Mammary epithelial cell (primary cell): ENCODE measurements around the gene TPSD1.

Source experiments
- EZH2 ChIP-seq: IDR thresholded peaks from 2 replicates; pipeline ENCODE4 v1.6.1; 2012; ENCODE audit warnings: low read length, inconsistent platforms, borderline replicate concordance
- TF ChIP-seq, protein P1 (sequence below), 2 donors: IDR thresholded peaks in 1 of 2; conservative IDR thresholded peaks in 1 of 2; 2 replicates each; pipeline ENCODE4 v1.5.1; 2011 to 2012; ENCODE audit warnings: inconsistent platforms in 2 of 2, low read length in 2 of 2, mild to moderate bottlenecking in 2 of 2, control low read depth in 1 of 2, low read depth in 1 of 2; ENCODE audit not compliant: insufficient read depth in 1 of 2; ENCODE audit errors: extremely low read depth in 1 of 2

GRCh38 chr16:1221628-1222552 is 34.0 kb upstream of the TPSD1 start:
- TF ChIP-seq, protein P1, sequence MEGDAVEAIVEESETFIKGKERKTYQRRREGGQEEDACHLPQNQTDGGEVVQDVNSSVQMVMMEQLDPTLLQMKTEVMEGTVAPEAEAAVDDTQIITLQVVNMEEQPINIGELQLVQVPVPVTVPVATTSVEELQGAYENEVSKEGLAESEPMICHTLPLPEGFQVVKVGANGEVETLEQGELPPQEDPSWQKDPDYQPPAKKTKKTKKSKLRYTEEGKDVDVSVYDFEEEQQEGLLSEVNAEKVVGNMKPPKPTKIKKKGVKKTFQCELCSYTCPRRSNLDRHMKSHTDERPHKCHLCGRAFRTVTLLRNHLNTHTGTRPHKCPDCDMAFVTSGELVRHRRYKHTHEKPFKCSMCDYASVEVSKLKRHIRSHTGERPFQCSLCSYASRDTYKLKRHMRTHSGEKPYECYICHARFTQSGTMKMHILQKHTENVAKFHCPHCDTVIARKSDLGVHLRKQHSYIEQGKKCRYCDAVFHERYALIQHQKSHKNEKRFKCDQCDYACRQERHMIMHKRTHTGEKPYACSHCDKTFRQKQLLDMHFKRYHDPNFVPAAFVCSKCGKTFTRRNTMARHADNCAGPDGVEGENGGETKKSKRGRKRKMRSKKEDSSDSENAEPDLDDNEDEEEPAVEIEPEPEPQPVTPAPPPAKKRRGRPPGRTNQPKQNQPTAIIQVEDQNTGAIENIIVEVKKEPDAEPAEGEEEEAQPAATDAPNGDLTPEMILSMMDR (conservative IDR thresholded peaks at IDR 0.05 in 1 of 2, IDR thresholded peaks at IDR 0.05 in 1 of 2; ENCODE audit: extremely low read depth in 1 of 2, insufficient read depth in 1 of 2, low read depth in 1 of 2, low read length in 2 of 2) = no peak
- no peak for TF ChIP-seq EZH2
